ENCODE data around the gene EFNA3.
A peak's percentile ranks its signal among the peaks of the same experiment; 100 is the strongest.

EFNA3 gene

DNA sequence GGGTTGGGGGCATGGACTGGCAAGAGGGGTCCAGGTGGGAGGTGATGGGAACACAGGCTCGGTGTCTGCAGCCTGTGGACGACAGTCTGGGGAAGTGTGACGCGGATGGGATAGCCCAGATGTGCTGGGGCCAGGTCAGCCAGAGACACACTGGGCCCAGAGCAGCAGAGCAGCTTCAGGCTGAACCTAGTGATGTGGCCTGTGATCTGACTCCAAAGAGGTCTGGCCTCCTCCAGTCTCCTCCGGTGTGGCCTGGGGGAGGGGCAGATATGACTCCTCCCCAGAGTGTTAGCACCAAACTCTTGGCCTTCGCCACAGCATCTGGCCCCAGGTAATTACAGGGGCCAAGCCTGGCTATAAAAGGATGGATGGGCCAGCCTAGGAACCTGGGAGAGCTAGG, 13.5 kb downstream of the EFNA3 start:
- H3K4me3 ChIP-seq (ENCODE audit: low read depth, low read length), result no peak overlapping the region
- TF ChIP-seq, protein P1, sequence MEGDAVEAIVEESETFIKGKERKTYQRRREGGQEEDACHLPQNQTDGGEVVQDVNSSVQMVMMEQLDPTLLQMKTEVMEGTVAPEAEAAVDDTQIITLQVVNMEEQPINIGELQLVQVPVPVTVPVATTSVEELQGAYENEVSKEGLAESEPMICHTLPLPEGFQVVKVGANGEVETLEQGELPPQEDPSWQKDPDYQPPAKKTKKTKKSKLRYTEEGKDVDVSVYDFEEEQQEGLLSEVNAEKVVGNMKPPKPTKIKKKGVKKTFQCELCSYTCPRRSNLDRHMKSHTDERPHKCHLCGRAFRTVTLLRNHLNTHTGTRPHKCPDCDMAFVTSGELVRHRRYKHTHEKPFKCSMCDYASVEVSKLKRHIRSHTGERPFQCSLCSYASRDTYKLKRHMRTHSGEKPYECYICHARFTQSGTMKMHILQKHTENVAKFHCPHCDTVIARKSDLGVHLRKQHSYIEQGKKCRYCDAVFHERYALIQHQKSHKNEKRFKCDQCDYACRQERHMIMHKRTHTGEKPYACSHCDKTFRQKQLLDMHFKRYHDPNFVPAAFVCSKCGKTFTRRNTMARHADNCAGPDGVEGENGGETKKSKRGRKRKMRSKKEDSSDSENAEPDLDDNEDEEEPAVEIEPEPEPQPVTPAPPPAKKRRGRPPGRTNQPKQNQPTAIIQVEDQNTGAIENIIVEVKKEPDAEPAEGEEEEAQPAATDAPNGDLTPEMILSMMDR (IDR thresholded peaks at IDR 0.05; ENCODE audit: low read depth, low read length), result no peak

DNA sequence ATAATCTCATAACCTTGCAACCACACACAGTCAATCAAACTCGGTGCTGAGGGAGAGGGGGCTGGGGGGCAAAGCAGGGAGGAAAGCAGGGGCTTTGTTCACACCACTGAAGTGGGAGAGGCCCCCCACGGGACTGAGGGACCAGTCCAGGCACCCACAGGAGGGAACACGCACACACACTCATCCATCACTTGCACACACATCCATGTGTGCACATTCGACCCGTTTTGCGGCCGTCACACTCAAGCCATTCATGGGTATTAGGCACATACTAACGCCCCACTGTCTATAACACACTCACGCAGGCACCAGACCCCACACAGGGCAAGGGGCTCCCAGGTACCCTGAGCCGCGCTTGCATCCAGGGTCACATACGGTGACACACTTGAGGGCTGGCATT, 14.0 kb downstream of the EFNA3 start:
- no peak overlapping the region for H3K4me3 ChIP-seq (ENCODE audit: low read depth, low read length)
- TF ChIP-seq, protein P1 (IDR thresholded peaks at IDR 0.05; ENCODE audit: low read depth, low read length), result no peak

DNA sequence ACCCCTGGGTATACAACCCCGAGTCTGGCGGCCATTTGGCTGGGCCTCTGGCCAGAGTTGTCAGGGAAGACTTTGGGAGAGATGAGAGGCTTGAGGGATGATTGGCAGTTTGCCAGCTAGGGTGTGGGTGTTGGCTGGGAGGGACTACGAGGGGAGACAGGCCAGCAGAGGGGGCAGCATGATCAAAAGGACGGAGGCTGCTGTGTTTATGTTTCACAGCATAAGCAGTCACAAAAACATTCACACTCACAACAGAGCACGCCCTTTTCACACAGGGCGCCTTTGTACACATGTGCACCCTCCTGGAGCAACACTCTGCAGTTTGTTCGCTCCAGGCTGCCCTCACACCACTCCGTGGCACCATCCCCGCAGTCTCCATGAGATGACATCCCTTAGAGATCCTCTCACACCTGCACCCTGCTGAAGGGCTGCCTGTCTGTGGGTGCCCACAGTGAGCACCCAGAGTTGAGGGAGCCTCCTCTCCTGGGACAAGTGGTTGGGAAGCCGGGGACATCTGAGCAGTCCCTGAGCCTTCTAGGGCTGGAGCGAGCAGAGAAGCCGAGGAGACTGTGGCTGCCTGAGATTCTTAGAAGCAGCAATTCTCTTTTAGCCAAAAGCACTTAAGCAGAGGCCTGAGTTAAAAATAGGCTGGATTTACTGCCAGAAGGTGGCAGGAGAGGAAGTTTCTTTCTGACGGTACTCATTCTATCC, 15.4 kb downstream of the EFNA3 start:
- TF ChIP-seq, protein P1 (IDR thresholded peaks at IDR 0.05; ENCODE audit: low read depth, low read length), result peak; percentile 15; the same call in 1 of the 2 replicates

DNA sequence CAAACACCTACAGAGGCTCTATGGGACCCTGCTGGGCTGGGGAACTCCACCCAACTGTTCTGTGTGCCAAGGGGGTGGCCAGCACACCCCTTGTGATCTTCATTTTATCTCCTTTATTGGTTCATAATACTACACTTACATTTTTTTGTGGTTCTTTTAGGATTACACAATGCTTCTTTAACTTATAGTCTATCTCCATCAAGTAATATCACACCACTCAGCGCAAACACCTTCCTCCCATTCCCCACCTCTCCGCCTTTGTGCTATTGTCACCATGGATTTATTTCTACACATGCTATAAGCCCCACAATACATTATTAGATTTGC, 15.9 kb downstream of the EFNA3 start:
- TF ChIP-seq, protein P1 (IDR thresholded peaks at IDR 0.05; ENCODE audit: low read depth, low read length), result no peak
- no peak overlapping the region for H3K4me3 ChIP-seq (ENCODE audit: low read depth, low read length)

More for the DNA sequence above, 15.4 kb downstream of the EFNA3 start:
- no peak overlapping the region for H3K4me3 ChIP-seq (ENCODE audit: low read depth, low read length)

DNA sequence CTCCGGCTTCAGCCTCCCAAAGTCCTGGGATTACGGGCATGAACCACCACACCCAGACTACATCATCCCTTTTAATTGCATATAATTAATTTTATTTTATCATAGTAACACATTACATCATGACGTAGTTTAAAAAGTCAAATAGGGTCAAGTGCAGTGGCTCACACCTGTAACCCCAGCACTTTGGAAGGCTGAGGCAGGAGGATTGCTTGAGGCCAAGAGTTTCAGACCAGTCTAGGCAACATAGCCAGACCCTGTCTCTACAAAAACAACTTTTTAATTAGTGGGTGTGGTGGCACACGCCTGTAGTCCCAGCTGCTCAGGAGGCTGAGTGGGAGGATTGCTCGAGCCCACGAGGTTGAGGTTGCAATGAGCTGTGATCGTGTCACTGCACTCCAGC, 20.7 kb downstream of the EFNA3 start:
- TF ChIP-seq, protein P1 (IDR thresholded peaks at IDR 0.05; ENCODE audit: low read depth, low read length), result no peak
- H3K4me3 ChIP-seq (ENCODE audit: low read depth, low read length), result no peak overlapping the region

DNA sequence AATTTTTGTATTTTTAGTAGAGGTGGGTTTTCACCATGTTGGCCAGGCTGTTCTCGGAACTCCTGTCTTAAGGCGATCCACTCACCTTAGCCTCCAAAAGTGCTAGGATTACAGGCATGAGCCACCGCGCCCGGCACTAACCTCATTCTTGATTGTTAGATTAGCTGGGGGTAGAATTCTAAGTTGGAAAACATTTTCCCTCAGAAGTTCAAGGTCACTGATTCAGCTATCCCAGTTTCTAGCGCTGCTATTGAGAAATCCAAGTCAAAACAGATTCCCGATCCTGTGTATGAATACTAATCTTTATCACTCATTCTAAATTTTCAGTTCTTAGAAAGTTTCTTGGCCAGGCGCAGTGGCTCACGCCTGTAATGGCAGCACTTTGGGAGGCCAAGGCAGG, 24.7 kb downstream of the EFNA3 start:
- TF ChIP-seq, protein P1 (IDR thresholded peaks at IDR 0.05; ENCODE audit: low read depth, low read length), result no peak
- H3K4me3 ChIP-seq (ENCODE audit: low read depth, low read length), result no peak overlapping the region

DNA sequence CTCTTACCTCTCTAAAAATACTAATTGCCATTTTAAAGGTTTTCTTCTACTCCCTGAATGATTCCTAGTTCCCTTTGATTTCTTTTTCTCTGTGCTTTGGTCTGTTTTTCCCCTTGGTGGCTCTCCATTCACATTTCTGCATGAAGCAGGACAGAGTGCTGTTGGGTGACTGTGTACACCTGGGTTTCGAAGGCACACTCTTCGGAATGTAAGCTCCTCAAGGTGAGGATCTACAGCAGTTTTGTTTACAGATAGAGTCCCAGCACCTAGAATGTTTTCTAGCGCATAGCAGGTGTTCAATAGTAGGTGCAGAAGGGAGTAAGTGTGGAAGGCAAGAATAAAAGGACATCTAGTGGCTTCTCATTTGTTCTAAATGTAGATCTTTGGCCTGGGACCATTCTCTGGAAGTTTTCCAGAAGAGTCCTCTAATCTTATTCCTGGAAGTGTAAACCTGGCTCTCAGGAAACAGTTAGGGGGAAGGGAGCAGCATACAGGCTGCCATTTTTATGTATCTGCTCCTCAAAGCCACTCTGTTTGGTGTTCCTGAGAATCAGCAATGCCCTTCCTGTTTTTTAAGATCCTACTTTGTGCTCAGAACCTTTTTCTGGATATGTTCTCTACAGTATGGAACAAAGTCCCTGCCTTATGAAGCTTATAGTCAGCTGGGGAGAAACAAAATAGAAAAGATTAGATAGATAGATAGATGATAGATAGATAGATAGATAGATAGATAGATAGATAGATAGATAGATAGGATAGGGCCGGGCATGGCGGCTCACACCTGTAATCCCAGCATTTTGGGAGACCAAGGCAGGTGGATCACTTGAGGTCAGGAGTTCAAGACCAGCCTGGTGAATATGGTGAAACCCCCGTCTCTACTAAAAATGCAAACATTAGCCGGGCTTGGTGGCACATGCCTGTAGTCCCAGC, 26.2 kb downstream of the EFNA3 start:
- no peak overlapping the region for H3K4me3 ChIP-seq (ENCODE audit: low read depth, low read length)
- TF ChIP-seq, protein P1 (IDR thresholded peaks at IDR 0.05; ENCODE audit: low read depth, low read length), result no peak
